GM23248 (cell line): Measurements from ENCODE around the gene TNS3. TPM values are rescaled to one million over a fixed set of nuclear protein-coding genes. Genes with fewer than 3 reads are reported as not detected.

Experiments
- DNase-seq: peaks from one replicate; pipeline ENCODE4 v3.0.0-alpha.2; 2015
- H2AFZ ChIP-seq: fragments of 200-600 bp; sonication (generic); 2 replicates; pipeline ENCODE4 v1.6.1; 2016; ENCODE audit warnings: antibody characterized with exemption
- H3F3A ChIP-seq: fragments of 200-600 bp; sonication (generic); 2 replicates; pipeline ENCODE4 v1.6.1; 2016; ENCODE audit warnings: mild to moderate bottlenecking, antibody characterized with exemption, mixed run types; ENCODE audit not compliant: insufficient read depth
- H3K27ac ChIP-seq: fragments of 200-600 bp; sonication (generic); 2 replicates; pipeline ENCODE4 v1.5.1; 2016; ENCODE audit warnings: mild to moderate bottlenecking
- H3K27me3 ChIP-seq: fragments of 200-600 bp; sonication (generic); replicated peaks from 2 replicates; pipeline ENCODE4 v1.6.1; 2016; ENCODE audit warnings: mild to moderate bottlenecking; ENCODE audit not compliant: insufficient read depth
- H3K36me3 ChIP-seq: fragments of 200-600 bp; sonication (generic); 2 replicates; pipeline ENCODE4 v1.6.1; 2016; ENCODE audit warnings: low read depth, mild to moderate bottlenecking
- H3K4me1 ChIP-seq: fragments of 200-600 bp; sonication (generic); 2 replicates; pipeline ENCODE4 v1.6.1; 2016; ENCODE audit warnings: mild to moderate bottlenecking; ENCODE audit not compliant: insufficient read depth
- H3K4me2 ChIP-seq: fragments of 200-600 bp; sonication (generic); one replicate; pipeline ENCODE4 v1.6.1; 2016; ENCODE audit warnings: mild to moderate bottlenecking; ENCODE audit not compliant: unreplicated experiment
- H3K4me3 ChIP-seq: fragments of 200-600 bp; sonication (generic); 2 replicates; pipeline ENCODE4 v1.5.1; 2016; ENCODE audit warnings: mild to moderate bottlenecking
- H3K79me2 ChIP-seq: fragments of 200-600 bp; sonication (generic); 2 replicates; pipeline ENCODE4 v1.6.1; 2016; ENCODE audit warnings: mild to moderate bottlenecking; ENCODE audit not compliant: insufficient read depth
- H3K9ac ChIP-seq: fragments of 200-600 bp; sonication (generic); 2 replicates; pipeline ENCODE4 v1.6.1; 2016; ENCODE audit warnings: mild to moderate bottlenecking
- H3K9me2 ChIP-seq: fragments of 200-600 bp; sonication (generic); 2 replicates; pipeline ENCODE4 v1.6.1; 2016; ENCODE audit warnings: mixed run types, mild to moderate bottlenecking, moderate library complexity; ENCODE audit not compliant: insufficient read depth
- H3K9me3 ChIP-seq: fragments of 200-600 bp; sonication (generic); one replicate; pipeline ENCODE4 v1.6.1; 2017; ENCODE audit warnings: low read depth
- H4K20me1 ChIP-seq: fragments of 200-600 bp; sonication (generic); 2 replicates; pipeline ENCODE4 v1.6.0; 2016; ENCODE audit not compliant: insufficient read depth
- EZH2 ChIP-seq: fragments of 200-600 bp; sonication (generic); IDR thresholded peaks from 2 replicates; pipeline ENCODE4 v1.6.1; 2018; ENCODE audit warnings: antibody characterized with exemption, mild to moderate bottlenecking; ENCODE audit not compliant: insufficient read depth, poor library complexity, severe bottlenecking
- EZH2phosphoT487 ChIP-seq: fragments of 200-600 bp; sonication (generic); IDR thresholded peaks from 2 replicates; pipeline ENCODE4 v1.6.1; 2018; ENCODE audit warnings: antibody characterized with exemption, moderate library complexity, mild to moderate bottlenecking, low read depth; ENCODE audit not compliant: insufficient read depth
- WGBS, 2 experiments: methylation state at CpG; one replicate each; pipeline ENCODE4 v1.1.6; 2015 to 2017; ENCODE audit warnings: low lambda C conversion rate in 2 of 2, low coverage in 1 of 2; ENCODE audit errors: missing lambda C conversion rate in 2 of 2; 5-methylcytosine and 5-hydroxymethylcytosine counted together
- in situ Hi-C: fragments of 300-500 bp; cut with MboI; formaldehyde crosslinking; loops from 2 replicates; pipeline ENCODE4 v1.15.0; 2020
- polyA plus RNA-seq: library from polyadenylated mRNA; unstranded; fragments of >200 nt; fragmentation: Nextera tagmentation; extraction: Ambion mirVana; gene quantifications from 2 replicates; pipeline ENCODE4 v1.2.1, GENCODE V29; 2016
- total RNA-seq: library from RNA; depleted of rRNA; stranded (reverse); fragments of >200 nt; shearing (Covaris generic); gene quantifications from 2 replicates; pipeline ENCODE4 v1.2.3, GENCODE V29; 2014

TNS3 gene
- total and polyA plus RNA-seq, 2 experiments from 2014 or later: 18.6 to 47.0 TPM

GRCh38 chr7:47502240-47502877, 79.6 kb downstream of the TNS3 start:
- Histone ChIP-seq H3K9ac (no peak overlapping the region), H3K4me2 (no peak overlapping the region), H3K4me3 (no peak overlapping the region), H2AFZ (no peak overlapping the region), H3K4me1 (peaks cover 27% of the 10 kb centered on the region), H3F3A (no peaks in the 10 kb centered on the region), H3K36me3 (no peaks in the 10 kb centered on the region; the same call in 1 of the 2 replicates), H3K9me3 (no peaks in the 10 kb centered on the region), H3K27ac (no peak overlapping the region), H4K20me1 (no peaks in the 10 kb centered on the region), H3K27me3 (no peaks in the 10 kb centered on the region), H3K79me2 (peaks cover 37% of the 10 kb centered on the region), H3K9me2 (no peaks in the 10 kb centered on the region)
- DNase-seq: no peak
- no peak for TF ChIP-seq EZH2phosphoT487
- no peak for TF ChIP-seq EZH2
- in situ Hi-C loops: no loop called here
- 93% methylated on average over 12 of the region's 12 CpGs for WGBS, 2 experiments

GRCh38 chr7:47501406-47501805, 80.5 kb downstream of the TNS3 start:
- Histone ChIP-seq H3K27ac (no peak overlapping the region), H3K4me2 (peak overlapping the region; percentile 49), H3K79me2 (peaks cover 46% of the 10 kb centered on the region), H3K9me2 (no peaks in the 10 kb centered on the region), H3K9ac (peak overlapping the region; percentile 28; the same call in 1 of the 2 replicates), H3K4me1 (peaks cover 31% of the 10 kb centered on the region), H3K9me3 (no peaks in the 10 kb centered on the region), H3K27me3 (no peaks in the 10 kb centered on the region), H3K4me3 (no peak overlapping the region), H2AFZ (no peak overlapping the region), H3K36me3 (no peaks in the 10 kb centered on the region; the same call in 1 of the 2 replicates), H4K20me1 (no peaks in the 10 kb centered on the region), H3F3A (no peaks in the 10 kb centered on the region)
- WGBS, 2 experiments: 81 to 85% methylated on average over 11 of the region's 11 CpGs
- peak; percentile 73 for DNase-seq
- TF ChIP-seq EZH2 (no peak), EZH2phosphoT487 (no peak)
- in situ Hi-C loops: no loop called here

- WGBS, 2 experiments: 72 to 77% methylated on average over 14 to 15 of the region's 15 CpGs
- peaks cover 55% of the 10 kb centered on the region for H3K79me2 ChIP-seq
- no peak overlapping the region for H3K4me2 ChIP-seq
- H3K4me3 ChIP-seq: no peak overlapping the region
- H3K9me2 ChIP-seq: no peaks in the 10 kb centered on the region
- H3F3A ChIP-seq: no peaks in the 10 kb centered on the region
- in situ Hi-C loops: no loop called here
- peaks cover 31% of the 10 kb centered on the region for H3K4me1 ChIP-seq
- no peak for DNase-seq
- H4K20me1 ChIP-seq: no peaks in the 10 kb centered on the region
- H3K9ac ChIP-seq: no peak overlapping the region
- no peak overlapping the region for H3K27ac ChIP-seq
- H2AFZ ChIP-seq: no peak overlapping the region
- no peaks in the 10 kb centered on the region for H3K36me3 ChIP-seq
- no peaks in the 10 kb centered on the region for H3K9me3 ChIP-seq
- H3K27me3 ChIP-seq: no peaks in the 10 kb centered on the region
- TF ChIP-seq EZH2 (no peak), EZH2phosphoT487 (no peak)
Observed at GRCh38 chr7:47500103-47500563, 81.8 kb downstream of the TNS3 start.

GRCh38 chr7:47498229-47499056, 83.5 kb downstream of the TNS3 start:
- no peak for TF ChIP-seq EZH2phosphoT487
- TF ChIP-seq EZH2: no peak
- Histone ChIP-seq H3K9me3 (no peaks in the 10 kb centered on the region), H3K4me3 (no peak overlapping the region), H3K79me2 (peaks cover 47% of the 10 kb centered on the region), H3K9ac (no peak overlapping the region), H3K9me2 (no peaks in the 10 kb centered on the region), H2AFZ (no peak overlapping the region), H3K4me1 (peaks cover 36% of the 10 kb centered on the region), H3K4me2 (no peak overlapping the region), H3F3A (no peaks in the 10 kb centered on the region), H3K27ac (no peak overlapping the region), H3K27me3 (no peaks in the 10 kb centered on the region), H3K36me3 (no peaks in the 10 kb centered on the region), H4K20me1 (no peaks in the 10 kb centered on the region)
- 79 to 81% methylated on average over 17 of the region's 17 CpGs for WGBS, 2 experiments
- DNase-seq: no peak
- in situ Hi-C loops: no loop called here
